ENCODE data around the gene DNAJB4.

Gene DNAJB4

GRCh38 chr1:78038071-78038470 is 33.3 kb downstream of the DNAJB4 start:
- DNase-seq (ENCODE audit: low read depth) = no peak

DNA sequence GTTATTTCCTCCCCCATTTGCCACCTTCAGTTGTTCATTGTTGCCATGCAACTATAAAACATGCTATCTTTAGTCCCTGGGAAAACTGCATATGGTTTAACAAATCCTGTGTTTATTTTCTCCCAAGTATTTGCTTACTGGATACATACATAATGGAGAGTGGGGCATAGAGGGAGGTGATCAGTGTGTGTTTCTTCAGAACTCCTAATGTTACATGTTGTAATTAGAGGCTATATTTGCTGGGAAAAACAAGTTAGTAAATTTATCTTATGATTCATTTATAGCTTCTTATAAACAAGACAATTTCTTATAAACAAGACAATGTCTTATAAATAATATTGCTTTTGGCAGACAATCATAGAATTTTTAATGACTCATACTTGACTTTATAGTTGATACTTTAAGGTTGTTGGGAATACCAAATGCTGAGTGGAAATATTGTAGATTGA is 33.8 kb downstream of the DNAJB4 start:
- DNase-seq (ENCODE audit: low read depth) = no peak

DNA sequence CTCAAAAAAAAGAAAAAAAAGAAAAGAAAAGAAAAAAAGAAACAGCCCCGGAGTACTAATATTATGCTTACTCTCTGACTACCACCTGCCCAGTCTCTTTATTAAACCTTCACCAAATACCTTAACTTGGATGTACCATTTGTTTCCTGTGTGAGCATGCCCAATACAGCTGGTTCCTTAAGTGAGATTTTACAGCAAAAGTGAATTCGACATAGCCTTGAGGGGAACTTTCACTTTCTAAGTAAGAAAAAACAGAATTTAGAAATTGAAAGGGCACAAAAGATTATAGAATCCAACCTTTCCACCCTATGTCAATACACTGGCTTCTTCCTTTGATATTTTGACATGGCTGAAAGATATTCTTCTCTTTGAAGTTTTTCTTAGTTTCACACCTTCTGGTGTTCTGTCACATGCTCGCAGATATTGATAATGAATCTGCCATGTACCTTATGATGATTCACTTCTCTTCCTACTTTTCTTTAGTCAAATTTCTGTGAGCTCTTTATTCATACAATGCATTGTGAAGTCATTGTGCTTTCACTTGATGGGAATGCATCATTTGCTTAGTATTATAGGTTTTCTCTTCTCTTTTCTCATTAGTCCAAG is 35.8 kb downstream of the DNAJB4 start:
- no peak for DNase-seq (ENCODE audit: low read depth)

- no peak for DNase-seq (ENCODE audit: low read depth)
These were observed 38.7 kb downstream of the DNAJB4 start for GRCh38 chr1:78043436-78043835.

- DNase-seq (ENCODE audit: low read depth) = no peak
These were observed 40.2 kb downstream of the DNAJB4 start for GRCh38 chr1:78044796-78045562.

DNA sequence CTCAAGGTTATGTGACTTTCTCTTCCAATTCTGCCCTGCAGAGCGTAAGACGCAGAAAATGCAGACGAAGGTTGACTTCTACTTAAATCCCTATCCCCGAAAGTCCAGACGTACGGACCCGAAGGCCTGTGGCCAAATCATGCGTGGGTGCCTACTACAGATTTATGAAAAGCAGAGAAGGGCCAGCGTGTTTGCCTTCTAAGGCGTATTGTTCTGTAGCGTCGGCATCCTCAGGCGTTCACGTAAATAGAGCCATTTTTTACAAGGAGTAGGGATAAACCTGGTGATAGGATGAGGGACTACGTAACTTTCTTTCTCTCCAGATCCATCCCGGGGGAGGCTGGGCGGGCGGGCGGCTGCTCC is 40.8 kb downstream of the DNAJB4 start:
- DNase-seq (ENCODE audit: low read depth) = no peak

GRCh38 chr1:78045926-78046778 is 41.4 kb downstream of the DNAJB4 start, which contains the start of gene GIPC2:
TSS of gene GIPC2 (plus strand) at chr1:78045966. CDS start at chr1:78046095, 129 bp downstream.
- no peak for DNase-seq (ENCODE audit: low read depth)

DNA sequence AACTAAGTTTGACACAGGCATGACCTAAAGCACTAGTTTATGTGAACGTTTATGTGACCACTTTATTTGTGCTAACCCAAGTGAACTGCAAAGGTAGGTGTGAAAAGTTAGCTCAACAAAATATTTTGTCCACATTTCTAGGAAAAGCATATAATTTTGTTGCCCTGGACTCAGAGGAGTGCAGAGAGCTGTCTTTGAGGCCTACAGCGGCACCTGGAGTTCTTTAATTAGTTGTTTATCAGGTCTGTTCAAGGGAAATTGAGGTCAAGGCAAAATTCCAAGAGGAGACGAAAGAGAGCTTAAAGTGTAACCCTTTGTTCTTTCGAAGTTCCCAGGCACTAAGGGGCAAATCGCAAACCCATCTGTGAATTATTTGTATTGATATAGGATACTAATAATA is 42.4 kb downstream of the DNAJB4 start:
- no peak for DNase-seq (ENCODE audit: low read depth)

DNA sequence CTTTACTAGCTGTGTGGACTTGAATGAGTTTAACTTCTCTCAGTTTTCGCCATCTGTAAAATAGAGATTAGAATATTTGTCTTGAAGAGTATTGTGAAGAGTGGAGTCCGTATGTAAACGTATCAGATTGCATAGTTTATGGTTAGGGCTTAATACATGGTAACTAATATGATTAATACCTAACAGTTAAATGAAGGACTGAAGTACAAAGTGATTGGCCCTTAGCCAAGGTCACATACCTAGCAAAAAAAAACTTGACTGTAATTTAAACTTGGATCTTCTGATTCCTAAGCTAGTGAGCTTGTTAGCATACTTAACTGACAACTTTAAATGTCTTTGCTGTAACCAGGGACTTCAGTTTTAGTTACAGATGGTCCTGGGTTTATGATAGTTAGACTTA is 42.9 kb downstream of the DNAJB4 start:
- DNase-seq (ENCODE audit: low read depth) = no peak

- no peak for DNase-seq (ENCODE audit: low read depth)
These were observed 43.7 kb downstream of the DNAJB4 start for GRCh38 chr1:78048446-78048845.

- no peak for DNase-seq (ENCODE audit: low read depth)
These were observed 44.7 kb downstream of the DNAJB4 start for GRCh38 chr1:78049396-78049795.

- DNase-seq (ENCODE audit: low read depth) = no peak
These were observed 46.3 kb downstream of the DNAJB4 start for GRCh38 chr1:78051005-78051404.

GRCh38 chr1:78052685-78053405 is 48.1 kb downstream of the DNAJB4 start:
- DNase-seq (ENCODE audit: low read depth) = no peak

GRCh38 chr1:78053498-78053897 is 48.8 kb downstream of the DNAJB4 start:
- no peak for DNase-seq (ENCODE audit: low read depth)

- DNase-seq (ENCODE audit: low read depth) = no peak
These were observed 49.8 kb downstream of the DNAJB4 start for GRCh38 chr1:78054559-78054958.

DNA sequence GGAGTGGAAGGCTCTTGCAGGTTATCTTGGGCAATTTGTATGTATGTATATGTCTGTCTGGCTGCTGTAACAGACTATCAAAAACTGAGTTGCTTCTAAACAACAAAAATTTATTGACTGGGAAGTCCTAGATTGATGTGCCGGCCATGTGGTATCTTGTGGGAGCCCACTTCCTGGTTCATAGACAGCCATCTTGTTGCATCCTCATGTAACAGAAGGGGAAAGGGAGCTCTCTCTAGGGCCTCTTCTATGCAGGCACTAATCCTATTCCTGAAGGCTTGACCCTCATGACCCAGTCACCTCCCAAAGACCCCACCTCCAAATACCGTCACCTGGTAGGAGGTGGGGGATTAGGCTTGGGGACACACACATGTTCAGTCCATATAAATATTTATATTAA is 50.2 kb downstream of the DNAJB4 start:
- no peak for DNase-seq (ENCODE audit: low read depth)

GRCh38 chr1:78055565-78056132 is 50.9 kb downstream of the DNAJB4 start:
- DNase-seq (ENCODE audit: low read depth) = no peak

DNA sequence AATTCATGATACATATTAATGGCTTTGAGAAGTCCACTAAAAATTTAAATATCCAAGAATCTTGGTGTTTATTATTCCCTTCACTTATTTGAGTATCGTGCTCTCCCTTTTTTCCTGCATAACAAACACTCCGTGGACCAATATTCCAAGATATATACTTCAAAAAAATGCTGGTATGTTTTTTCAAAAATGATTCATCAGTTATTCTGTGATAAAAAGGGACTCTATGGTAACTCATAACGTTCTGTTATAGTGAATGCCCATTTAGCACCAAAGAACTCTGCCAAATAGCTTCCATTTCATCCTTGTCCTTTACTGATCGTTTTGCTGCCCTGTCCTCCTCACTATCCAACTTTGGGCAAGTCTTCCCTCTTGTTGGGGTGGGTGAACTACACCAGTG is 53.9 kb downstream of the DNAJB4 start:
- no peak for DNase-seq (ENCODE audit: low read depth)

GRCh38 chr1:78060857-78061563 is 56.3 kb downstream of the DNAJB4 start:
- no peak for DNase-seq (ENCODE audit: low read depth)

GRCh38 chr1:78061825-78062523 is 57.2 kb downstream of the DNAJB4 start:
- no peak for DNase-seq (ENCODE audit: low read depth)

All from HS-27A (cell line).